OCI-LY3 (cell line): ENCODE data around the gene WNT5A.

Experiments used
- H2AFZ ChIP-seq: fragments of 200-600, 300-600 bp; shearing (Covaris generic); 2 replicates; pipeline ENCODE4 v1.6.0; 2014; ENCODE audit warnings: antibody characterized with exemption, low read depth, low read length
- H3K27ac ChIP-seq: fragments of 200-600, 300-600 bp; sonication (generic); 2 replicates; pipeline ENCODE4 v1.5.1; 2014; ENCODE audit warnings: mild to moderate bottlenecking, low read length, moderate library complexity, mixed read lengths
- H3K27me3 ChIP-seq: fragments of 200-600, 300-600 bp; sonication (generic); 2 replicates; pipeline ENCODE4 v1.6.1; 2014; ENCODE audit warnings: low read depth, low read length, mixed read lengths
- H3K36me3 ChIP-seq: fragments of 200-600, 300-600 bp; sonication (generic); replicated peaks from 2 replicates; pipeline ENCODE3; 2014; ENCODE audit warnings: low read depth, low read length, mixed read lengths
- H3K4me1 ChIP-seq: fragments of 300-600, 200-600 bp; sonication (generic); 2 replicates; pipeline ENCODE4 v1.6.1; 2014; ENCODE audit warnings: low read length, mixed read lengths
- H3K4me2 ChIP-seq: fragments of 200-600, 300-600 bp; sonication (generic); 2 replicates; pipeline ENCODE4 v1.6.1; 2014; ENCODE audit warnings: low read length, mixed read lengths
- H3K4me3 ChIP-seq: fragments of 300-600, 200-600 bp; sonication (generic); 2 replicates; pipeline ENCODE4 v1.5.1; 2014; ENCODE audit warnings: antibody characterized with exemption, mild to moderate bottlenecking, low read length, moderate library complexity
- H3K79me2 ChIP-seq: fragments of 300-600, 200-600 bp; shearing (Covaris generic); 2 replicates; pipeline ENCODE4 v1.6.1; 2014; ENCODE audit warnings: mild to moderate bottlenecking, low read length, mixed read lengths
- H3K9ac ChIP-seq: fragments of 300-600, 200-600 bp; shearing (Covaris generic); 2 replicates; pipeline ENCODE4 v1.6.0; 2014; ENCODE audit warnings: mild to moderate bottlenecking, low read length, moderate library complexity
- H3K9me3 ChIP-seq: fragments of 200-600, 300-600 bp; shearing (Covaris generic); 2 replicates; pipeline ENCODE4 v1.6.1; 2014; ENCODE audit warnings: low read length, mixed read lengths; ENCODE audit not compliant: insufficient read depth
- H4K20me1 ChIP-seq: fragments of 200-600, 300-600 bp; sonication (generic); 2 replicates; pipeline ENCODE4 v1.6.1; 2016; ENCODE audit warnings: low read length, mixed read lengths; ENCODE audit not compliant: insufficient read depth
- CTCF ChIP-seq: fragments of 200-600, 300-600 bp; sonication (generic); IDR thresholded peaks from 2 replicates; pipeline ENCODE4 v1.5.1; 2014; ENCODE audit warnings: antibody characterized with exemption, low read length, low read depth
- EZH2phosphoT487 ChIP-seq: fragments of 200-600 bp; shearing (Covaris generic); IDR thresholded peaks from 2 replicates; pipeline ENCODE4 v1.6.1; 2018; ENCODE audit warnings: antibody characterized with exemption, mixed run types, low read depth

Gene WNT5A

GRCh38 chr3:55523471-55523870 lies 36.4 kb upstream of the WNT5A start:
- Histone ChIP-seq H3K9ac (no peak overlapping the region), H3K27me3 (0 out of 2 replicates have a peak, but pooled peaks cover 5% of the 10 kb centered on the region), H4K20me1 (no peaks in the 10 kb centered on the region), H2AFZ (no peak overlapping the region), H3K9me3 (no peaks in the 10 kb centered on the region), H3K27ac (no peak overlapping the region), H3K4me1 (no peaks in the 10 kb centered on the region), H3K36me3 (no peaks in the 10 kb centered on the region), H3K4me2 (no peak overlapping the region), H3K4me3 (no peak overlapping the region), H3K79me2 (no peaks in the 10 kb centered on the region)
- TF ChIP-seq EZH2phosphoT487 (no peak), CTCF (no peak)

GRCh38 chr3:55521738-55522421 lies 34.8 kb upstream of the WNT5A start:
- no peaks in the 10 kb centered on the region for H3K36me3 ChIP-seq
- no peak overlapping the region for H3K27ac ChIP-seq
- no peak overlapping the region for H3K9ac ChIP-seq
- no peak overlapping the region for H3K4me2 ChIP-seq
- no peak overlapping the region for H3K4me3 ChIP-seq
- H3K27me3 ChIP-seq, result no peaks in the 10 kb centered on the region
- no peak for TF ChIP-seq CTCF
- H3K4me1 ChIP-seq, result no peaks in the 10 kb centered on the region; the same call in 1 of the 2 replicates
- no peak overlapping the region for H2AFZ ChIP-seq
- H3K79me2 ChIP-seq, result no peaks in the 10 kb centered on the region
- no peaks in the 10 kb centered on the region for H4K20me1 ChIP-seq
- H3K9me3 ChIP-seq, result no peaks in the 10 kb centered on the region

- no peak overlapping the region for H3K9ac ChIP-seq
Observed at GRCh38 chr3:55521064-55521737, 34.1 kb upstream of the WNT5A start.

More at GRCh38 chr3:55521064-55521737, 34.1 kb upstream of the WNT5A start:
- Histone ChIP-seq H3K4me2 (no peak overlapping the region), H3K79me2 (no peaks in the 10 kb centered on the region), H2AFZ (no peak overlapping the region), H3K27ac (no peak overlapping the region), H3K9me3 (no peaks in the 10 kb centered on the region), H3K4me1 (no peaks in the 10 kb centered on the region; the same call in 1 of the 2 replicates), H4K20me1 (no peaks in the 10 kb centered on the region), H3K36me3 (no peaks in the 10 kb centered on the region), H3K27me3 (0 out of 2 replicates have a peak, but pooled peaks cover 2% of the 10 kb centered on the region), H3K4me3 (no peak overlapping the region)
- no peak for TF ChIP-seq CTCF
- no peak for TF ChIP-seq EZH2phosphoT487
